GM19395 (cell line): Measurements from ENCODE around the gene TP73.
A peak's percentile ranks its signal among the peaks of the same experiment; 100 is the strongest.

Experiments
- ATAC-seq: cut with Tn5 transposase; IDR thresholded peaks from one replicate; pipeline ENCODE4 v1.9.1; 2021; ENCODE audit warnings: mild to moderate bottlenecking, moderate library complexity; ENCODE audit not compliant: unreplicated experiment

The TP73 gene

DNA sequence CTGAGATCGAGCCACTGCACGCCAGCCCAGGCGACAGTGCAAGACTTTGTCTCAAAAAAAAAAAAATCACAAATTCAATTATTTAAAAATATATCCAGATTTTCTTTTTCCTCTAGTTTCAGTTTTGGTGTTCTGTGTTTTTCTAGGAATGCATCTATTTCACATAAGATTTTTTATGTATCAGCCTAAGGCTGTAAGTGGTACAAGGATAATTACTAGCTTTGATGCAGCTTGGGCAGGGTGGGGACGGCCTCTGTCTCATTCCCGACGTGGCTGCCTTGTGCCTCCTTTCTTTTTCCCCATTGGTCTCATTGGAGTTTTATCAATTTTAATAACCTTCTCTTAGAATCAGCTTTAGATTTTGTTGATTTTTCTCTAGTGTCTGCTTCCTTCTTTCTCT lies 106.8 kb downstream of the TP73 start:
- no peak for ATAC-seq

DNA sequence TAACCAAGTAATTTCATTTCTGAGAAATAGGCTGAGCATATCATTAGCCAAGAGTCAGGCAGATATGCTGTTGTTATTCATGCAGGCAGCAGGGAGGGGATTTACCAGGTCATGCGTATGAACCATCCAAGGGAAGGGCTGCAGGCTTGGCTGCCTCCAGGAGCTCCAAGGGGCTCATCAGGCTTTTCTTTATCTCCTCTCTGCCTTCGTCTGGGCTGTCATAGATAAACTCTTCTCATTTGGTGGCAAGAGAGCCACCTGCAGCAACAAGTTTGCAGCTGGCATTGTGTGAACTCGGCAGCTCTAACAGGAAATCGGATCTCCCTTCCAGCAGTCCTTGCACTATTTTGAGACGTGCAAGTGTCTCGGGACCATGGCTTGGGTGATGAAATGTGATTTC lies 107.5 kb downstream of the TP73 start:
- ATAC-seq, result no peak

DNA sequence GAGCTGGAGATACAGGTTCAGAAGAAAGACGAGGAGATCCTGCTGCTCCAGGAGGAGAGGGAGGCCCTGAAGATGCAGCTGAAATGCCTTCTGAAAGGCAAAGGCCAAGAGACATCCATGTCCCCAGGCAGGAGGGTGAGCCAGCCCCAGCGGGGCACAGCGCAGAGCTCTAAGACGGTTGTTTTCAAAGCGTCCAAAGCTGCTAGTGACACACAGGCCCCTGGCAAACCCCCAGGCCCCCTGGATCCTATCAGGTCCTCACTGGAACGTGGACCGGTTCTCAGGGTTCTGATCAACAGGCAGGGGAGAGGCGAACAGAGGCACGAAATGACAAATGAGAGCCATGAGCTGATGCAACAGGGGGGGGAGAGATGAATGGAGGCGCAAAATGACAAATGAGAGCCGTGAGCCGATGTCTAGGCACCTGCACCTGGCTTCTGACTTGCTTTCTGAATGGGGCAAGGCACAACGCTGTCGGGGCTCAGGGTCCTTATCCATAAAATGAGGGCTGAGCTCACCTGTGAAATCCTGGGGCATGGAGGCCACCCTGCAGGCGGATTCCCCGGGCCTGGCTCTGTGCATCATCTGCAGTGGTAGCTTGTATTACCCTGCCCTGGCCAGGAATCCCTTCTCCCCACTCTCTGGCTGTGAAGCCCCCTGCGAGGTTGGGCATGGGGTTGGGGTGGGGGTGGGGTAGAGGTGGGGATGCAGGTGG lies 109.1 kb downstream of the TP73 start:
- no peak for ATAC-seq

DNA sequence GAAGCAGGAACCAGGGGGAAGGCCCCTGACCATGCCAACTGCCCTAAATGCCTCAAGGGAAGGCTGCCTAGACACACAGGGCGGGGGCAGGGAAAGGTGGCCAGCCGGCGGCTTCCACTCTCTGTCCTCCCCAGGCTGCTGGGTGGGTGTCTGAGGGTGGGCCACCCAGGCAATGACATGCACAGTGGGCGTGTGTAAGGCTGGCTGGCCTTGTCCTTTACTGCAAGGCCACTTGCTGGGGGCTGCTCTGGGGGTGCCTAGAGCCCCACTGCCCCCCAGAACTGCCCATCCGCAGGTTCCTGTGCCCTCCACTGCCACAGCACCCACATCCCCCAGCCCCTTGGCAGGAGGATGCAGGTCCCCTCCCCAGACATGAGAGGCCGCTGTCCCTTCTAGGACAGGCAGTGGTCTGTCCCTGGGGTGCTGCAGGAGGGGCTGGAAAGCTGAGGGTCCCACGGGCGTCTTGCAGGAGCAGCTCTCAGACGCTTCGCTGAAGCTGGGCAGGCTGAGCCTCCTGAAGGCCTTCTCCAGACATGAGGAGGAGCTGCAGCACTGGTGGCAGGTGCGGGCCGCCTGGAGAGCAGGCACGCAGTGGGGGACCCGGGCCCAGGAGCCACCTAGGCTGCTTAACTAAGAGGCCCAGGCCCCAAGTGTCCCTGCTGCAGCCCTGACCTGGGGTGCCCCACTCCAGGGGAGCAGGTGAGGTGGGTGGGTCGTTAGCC lies 110.0 kb downstream of the TP73 start:
- ATAC-seq, result no peak

DNA sequence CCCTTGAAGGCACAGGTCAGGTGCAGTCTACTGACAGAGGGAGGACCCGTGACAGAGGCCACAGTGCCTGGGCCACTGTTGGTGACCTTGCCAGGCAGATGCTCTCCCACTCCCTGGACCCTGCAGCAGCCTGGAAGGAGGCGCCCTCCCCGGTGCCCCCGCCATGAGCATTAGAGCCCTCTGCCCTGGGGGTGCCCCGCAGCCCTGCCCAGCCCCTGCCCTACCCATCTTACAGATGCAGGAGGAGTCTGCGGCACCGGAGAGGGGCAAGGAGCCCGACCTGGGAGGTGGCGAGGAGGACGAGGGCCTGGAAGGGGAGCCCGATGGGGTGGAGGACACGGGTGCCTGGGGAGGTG lies 110.5 kb downstream of the TP73 start:
- ATAC-seq, result no peak

DNA sequence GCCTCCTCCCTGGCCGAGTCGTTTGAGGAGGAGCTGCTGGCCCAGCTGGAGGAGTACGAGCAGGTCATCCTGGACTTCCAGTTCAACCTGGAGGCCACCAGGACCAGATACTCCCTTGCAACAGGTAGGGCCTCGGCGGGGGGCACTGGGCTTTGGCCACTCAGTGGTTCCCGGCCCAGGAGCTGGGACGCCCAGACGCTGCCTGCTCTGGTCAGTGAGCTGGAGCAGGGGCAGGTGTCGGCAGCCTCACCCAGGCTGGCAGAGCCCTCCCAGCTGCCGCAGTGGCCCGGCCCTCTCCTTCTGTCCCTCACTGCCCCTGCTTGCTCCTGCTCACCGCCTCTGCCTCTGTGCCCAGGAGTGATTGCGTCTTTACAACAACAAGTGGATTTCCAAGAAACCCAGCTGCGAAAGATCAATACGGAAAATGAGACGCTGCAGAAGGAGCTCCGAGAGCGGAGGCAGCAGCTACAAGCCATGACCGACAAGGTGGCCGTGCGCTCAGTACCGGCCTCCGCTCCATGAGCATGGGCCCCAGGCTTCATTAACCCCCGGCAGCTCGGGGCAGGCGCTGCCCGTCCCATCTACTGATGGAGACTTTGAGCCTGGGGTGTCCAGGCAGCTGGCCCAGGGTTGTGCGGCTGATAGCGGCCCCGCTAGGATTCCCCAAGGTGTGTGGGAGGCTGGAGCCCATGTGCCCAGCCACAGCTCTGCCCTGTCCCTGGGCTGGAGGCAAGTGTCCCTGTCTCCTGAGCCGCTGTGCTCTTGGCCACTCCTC lies 111.2 kb downstream of the TP73 start:
- ATAC-seq, result no peak

DNA sequence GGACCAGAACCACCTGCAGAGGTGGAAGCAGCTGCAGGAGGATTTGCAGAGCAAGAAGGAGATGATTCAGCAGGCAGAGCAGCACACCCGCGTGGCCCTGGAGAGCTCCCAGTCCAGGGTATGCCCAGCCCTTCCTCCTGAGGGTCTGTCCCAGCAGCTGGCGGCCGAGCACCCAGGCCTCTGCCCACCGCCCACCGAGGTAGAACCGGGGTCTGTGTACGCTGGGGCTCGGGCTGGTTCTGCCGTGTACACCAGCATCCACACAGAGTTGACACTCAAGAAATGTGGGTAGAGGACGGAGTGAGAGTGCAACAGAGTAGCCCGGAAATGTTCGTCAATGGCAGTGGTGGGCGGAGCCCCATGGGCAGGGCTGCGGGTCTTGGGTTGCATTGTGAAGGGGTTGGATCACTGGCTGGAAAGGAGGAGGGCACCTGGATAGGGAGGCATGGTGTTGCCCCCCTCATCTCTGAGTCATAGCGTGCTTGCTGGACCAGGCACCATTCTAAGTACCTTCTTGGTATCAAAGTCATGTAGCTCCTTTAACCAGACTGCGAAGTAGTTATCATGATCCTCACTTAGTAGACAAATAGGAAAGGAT lies 115.1 kb downstream of the TP73 start:
- no peak for ATAC-seq

DNA sequence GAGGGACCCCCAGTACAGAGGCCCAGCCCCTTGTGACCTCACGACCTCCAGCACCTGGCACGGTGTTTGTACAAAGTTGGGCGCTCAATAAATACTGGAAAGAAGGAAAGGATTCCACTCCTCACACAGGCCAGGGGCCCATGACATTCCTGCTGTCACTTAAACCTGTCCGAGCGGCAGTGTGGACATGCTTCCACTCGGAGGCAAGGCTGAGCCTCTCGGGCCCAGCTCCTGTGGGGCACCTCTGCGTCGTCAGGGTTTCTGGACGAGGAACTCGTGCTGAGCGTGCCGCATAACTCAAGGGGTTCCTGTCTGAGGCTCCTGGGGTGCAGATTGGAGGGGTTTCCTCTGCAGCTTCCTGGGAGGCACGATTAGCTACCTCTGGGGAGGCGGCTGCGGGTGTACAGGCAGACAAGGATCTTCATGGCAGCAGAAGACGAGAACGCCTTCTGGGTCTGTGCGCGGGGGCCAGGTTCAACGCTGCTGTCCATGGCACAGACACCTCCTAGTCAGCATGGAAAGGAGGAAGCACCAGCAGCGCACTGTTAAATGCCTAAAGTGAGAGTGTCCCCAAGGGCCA lies 116.6 kb downstream of the TP73 start:
- ATAC-seq, result no peak

DNA sequence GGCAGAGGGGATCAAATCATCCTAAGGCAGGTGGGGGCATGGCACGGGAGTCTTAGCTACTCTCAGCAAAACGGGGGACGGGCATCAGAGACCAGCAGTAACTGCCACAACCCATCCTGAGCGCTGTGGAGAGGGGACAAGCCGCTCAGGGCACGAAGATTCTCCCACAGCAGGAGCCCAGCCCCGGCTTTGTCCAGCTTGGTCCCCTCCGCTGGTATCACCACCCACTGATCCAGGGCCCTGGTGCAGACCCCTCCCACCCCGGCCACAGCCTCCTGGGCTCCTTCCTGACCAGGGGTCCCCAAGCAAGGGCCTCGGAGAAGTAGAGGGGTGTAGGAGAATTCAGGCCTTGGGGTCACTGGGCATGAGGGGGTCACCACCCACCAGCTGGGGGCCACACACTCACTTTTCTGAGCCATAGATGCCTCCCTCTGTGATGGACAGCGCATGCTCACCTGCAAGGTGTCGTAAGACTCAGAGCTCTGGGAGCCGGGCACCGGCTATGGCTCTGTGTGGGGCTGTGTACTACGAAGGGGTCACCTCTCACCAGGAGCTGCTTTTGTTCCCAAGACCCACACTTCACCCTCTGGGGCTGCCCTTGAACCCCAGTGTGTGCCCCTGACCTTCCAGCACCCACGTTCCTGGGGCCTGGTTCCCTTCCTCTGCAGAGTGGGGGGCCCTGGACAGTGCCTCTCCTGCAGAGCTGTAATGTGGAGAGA lies 117.9 kb downstream of the TP73 start:
- no peak for ATAC-seq

DNA sequence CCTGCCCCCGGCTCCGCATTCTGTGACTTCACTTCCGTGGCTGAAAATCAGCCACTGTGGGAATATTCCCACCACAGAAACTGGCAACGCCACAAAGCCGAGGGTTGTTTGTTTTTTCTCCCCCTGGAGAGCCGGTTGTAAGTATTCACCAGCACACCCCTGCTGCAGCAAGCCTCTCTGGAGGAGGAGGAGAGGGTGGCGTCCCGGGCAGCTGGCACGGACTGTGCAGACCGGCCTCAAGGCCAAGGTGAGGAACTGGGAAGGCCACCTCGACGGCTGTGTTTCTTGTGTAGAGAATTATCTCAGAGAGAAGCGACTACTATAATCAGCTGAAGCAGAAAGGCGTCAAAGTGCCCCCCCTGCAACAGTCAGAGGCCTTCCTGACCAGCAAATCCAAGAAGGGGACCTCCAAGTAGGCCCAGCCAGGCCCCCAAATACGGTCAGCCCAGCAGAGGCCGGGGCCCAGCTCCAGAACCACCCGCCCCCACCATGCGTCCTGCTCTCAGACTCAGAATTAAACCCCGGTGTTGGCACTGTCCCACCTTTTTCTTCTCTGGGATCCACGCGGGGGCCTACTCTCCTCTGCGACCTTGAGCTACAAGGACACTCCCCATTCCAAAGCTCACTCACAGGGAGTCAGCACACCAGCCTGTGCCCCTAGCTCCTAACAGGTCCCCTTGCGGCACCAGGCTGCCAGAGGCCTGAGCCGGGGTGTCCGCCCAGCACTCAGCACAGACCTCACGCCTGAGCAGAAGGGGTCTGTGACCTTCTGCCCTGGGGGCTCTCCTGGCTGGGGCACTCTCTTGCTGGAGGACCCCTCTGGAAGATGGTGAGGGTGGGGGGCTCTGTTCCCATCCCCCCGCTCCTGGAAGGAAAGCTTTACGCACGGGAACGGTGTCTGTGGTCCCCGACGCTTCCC lies 119.1 kb downstream of the TP73 start:
- ATAC-seq, result no peak

DNA sequence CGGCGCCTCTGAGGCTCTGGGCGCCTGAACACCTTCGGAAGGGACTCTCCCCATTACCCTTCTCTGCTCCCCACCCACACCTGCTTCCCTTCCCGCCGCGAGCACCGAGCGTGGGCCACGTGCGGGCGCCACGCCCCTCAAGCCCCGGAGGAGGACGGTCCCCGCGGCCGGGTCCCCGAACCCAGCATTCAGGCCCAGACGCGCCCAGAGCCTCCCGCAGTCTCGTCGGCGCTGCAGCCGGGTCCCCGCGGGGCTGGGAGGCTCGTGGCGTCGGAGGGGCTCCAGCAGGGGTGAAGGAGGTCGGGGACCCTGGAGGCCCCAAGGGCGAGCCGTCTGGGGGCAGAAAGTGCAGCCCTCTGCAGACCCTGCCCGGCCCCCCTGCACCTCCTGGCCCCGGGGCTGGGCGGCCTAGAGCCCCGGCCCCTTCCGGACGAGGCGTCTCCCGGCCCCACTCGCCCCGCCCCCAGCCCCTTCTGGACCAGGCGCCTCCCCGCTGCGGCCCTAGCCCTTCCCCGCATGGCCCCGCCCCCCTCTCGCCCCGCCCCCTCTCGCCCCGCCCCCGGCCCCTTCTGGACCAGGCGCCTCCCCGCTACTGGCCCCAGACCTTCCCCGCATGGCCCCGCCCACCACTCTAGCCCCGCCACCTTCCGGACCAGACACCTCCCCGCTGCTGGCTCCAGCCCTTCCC lies 119.9 kb downstream of the TP73 start:
- peak; percentile 52 for ATAC-seq

DNA sequence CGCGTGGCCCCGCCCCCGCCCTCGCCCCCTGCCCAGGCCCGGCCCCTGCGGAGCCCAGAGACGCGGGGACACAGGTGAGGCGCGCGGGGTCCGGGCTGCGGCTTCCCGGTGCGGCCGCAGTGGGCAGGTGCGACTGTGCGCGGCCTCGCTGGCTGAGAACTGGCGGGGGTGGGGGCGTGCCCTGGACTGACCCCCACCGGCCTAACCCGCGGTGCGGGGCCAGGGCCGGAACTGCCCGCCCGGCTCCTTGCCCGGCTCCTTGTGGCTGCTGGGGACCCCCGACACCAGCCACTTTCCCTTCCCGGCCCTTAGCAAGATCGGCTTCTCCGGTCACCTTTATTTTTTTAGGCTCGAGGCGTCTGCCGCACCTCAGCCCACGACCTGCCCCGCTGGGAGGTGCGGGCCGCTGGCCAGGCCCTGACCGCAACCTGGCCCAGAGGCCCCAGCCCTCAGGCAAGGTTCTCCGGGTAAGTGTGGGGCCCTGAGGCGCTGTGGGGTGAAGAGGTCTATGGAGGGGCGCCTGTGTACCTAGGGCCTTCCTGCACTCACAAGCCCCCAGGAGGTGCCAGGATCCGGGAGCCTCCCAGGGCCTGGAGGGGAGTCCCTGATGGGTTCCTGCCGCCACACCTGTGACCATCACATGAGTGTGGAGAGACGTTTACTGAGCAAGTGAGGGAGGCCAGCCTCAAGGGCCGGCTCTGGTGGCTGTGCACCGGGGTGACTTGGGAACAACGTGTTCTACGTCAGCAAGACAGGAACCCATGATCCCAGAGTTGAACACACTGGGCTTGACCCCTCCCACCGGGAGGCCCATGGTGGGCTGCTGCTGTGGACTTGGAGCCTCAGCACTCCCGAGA lies 120.6 kb downstream of the TP73 start, which contains the start of gene SMIM1:
TSS of gene SMIM1 (plus strand) at position 35 of the 857 bp plus-strand sequence. CDS start 2,625 bp downstream, outside the sequence.
- peak; percentile 13 for ATAC-seq

DNA sequence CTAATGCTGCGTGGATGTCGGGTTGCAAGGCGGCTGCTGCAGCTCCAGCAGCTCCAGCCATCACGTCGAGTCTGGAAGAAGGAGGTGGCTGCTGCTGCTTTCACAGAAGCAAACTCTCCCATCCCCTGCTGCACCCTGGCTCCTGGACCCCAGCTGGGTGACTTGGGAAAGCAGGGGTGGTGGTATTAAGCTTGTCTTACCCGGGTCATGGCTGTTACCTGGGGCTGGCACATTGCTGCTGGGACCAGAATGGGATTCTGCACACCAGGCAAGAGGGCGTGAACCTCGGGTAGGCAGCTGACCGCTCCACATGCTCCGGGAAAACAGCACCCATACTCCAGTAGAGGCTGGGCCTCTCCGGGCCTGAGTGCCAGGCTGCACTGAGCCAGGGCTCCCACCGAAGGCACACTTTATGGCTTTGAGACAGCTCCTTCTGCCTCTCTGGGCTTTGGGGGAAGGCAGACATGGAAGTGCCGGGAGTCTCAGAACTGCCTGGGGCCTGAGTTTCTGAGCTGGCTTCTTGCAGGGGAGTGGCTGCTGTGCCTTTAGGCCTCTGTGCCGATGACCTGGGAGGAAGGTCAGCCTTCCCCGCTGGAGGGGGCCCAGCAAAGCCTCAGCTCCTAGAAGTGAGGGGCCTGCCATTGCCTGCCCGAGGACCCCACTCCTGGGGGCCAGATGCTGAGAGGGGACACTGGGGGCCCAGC lies 121.4 kb downstream of the TP73 start:
- no peak for ATAC-seq

DNA sequence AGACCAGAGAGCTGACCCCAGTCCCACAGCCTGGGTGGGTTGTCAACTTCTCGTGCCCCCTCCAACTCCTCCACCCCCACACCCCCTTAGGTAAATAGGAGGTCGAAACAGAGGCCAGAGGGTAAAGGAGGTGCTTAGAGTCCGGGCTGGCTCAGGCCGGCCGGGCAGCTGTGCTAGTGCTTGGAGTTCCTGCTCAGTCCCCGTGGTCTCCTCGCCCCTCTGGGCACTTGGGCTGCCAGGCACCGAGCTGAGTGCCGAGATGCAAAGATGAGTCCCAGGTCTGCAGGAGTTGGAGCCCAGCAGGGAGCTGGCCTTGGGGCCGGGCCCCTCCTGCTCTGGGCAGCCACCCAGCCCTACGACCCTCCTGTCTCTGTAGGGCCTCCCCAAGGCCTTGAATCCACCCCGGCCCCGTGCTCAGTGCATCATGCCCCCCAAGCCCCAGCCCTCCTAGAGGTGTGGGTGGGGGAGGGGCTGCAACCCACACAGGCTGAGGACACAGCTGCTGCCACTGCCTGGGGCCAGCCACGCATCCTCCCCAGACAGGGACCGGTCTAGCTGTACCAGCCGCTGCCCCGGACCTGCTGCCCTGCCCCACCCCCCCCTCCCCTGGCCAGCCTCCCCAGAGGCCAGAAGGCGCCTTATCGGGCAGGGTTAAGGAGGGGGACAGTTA lies 122.1 kb downstream of the TP73 start:
- ATAC-seq, result no peak

DNA sequence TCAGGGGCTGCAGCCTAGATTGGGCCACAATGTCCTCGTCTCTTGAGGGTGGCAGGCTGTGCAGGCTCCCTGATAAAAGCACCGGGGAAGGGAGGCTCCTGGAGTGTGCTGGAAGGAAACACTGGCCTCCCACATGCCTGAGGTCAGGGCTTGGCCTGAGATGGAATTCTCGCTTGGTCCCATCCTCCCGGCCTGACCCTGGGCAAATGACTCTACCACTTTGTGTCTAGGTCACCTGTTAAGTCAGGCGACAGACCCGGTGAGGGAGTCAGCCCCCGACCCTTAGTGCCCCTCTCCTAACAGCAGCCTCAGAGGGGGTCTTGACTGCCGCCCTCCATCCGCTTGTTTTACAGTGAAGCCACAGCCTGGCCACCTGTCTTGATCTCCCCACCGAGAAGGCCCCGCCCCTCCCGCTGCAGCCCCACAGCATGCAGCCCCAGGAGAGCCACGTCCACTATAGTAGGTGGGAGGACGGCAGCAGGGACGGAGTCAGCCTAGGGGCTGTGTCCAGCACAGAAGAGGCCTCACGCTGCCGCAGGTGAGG lies 122.7 kb downstream of the TP73 start:
- ATAC-seq, result no peak

DNA sequence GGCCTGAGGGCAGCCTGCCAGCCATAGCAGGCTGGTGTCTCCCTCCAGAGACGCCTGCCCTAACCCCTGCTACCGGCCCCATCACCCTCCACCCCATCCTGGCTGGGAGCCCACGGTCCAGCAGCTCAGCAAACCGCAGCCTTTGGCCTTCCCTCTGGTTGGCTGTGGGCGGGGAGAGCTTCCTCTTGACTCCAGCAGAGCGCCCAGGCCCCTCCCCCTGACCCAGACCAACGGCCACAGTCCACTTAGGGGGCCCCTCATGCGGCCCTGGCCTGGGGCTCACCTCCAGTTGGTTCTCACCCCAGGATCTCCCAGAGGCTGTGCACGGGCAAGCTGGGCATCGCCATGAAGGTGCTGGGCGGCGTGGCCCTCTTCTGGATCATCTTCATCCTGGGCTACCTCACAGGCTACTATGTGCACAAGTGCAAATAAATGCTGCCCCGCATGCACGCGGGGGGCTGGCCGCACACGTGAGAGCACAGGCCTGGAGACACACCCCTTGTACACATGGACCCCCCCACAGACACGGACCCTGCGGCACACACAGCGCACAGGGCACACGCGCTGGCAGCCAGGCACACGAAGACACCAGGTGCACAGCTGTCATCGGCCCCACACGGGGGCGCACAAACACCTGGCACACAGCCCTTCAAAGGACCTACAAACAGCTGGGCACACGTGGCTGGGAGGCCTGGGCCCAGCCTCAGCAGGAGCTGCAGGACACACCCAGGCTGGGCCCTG lies 123.3 kb downstream of the TP73 start:
- ATAC-seq, result no peak
